Psoas muscle (tissue), 8 donors: ENCODE data around the gene STRN. TPM values are rescaled to one million over a fixed set of nuclear protein-coding genes. Genes with fewer than 3 reads are reported as not detected.
A peak's percentile ranks its signal among the peaks of the same experiment; 100 is the strongest.
"Not testable (repeated sequence)": the region's sequence is repeated elsewhere in the genome, so short reads cannot be mapped to it uniquely, and the experiment has no call there.

Experiments
- ATAC-seq, 4 donors: fragments of 200-7000 bp; cut with Tn5 transposase; one replicate each; pipeline ENCODE4 v1.9.1; 2020; ENCODE audit warnings: moderate library complexity in 3 of 4, mild to moderate bottlenecking in 2 of 4
- DNase-seq, 2 donors: peaks; one replicate each; pipeline ENCODE4 v3.0.0-alpha.2; 2020
- H3K27ac ChIP-seq: fragments of 200-600 bp; one replicate; pipeline ENCODE4 v1.8.0; 2022
- H3K27me3 ChIP-seq, 3 donors: fragments of 200-600 bp in 1 of 3; one replicate each; pipeline versions ENCODE4 v1.6.1 to v1.8.0; 2013 to 2022; ENCODE audit warnings: low read length in 2 of 3, mild to moderate bottlenecking in 2 of 3, moderate library complexity in 1 of 3; ENCODE audit not compliant: insufficient read depth in 3 of 3
- H3K36me3 ChIP-seq, 2 donors: fragments of 200-600 bp in 1 of 2; one replicate each; pipeline versions ENCODE4 v1.6.1 to v1.8.0; 2013 to 2022; ENCODE audit warnings: low read depth in 1 of 2, mild to moderate bottlenecking in 1 of 2, moderate library complexity in 1 of 2; ENCODE audit not compliant: insufficient read depth in 1 of 2
- H3K4me1 ChIP-seq: fragments of 200-600 bp; one replicate; pipeline ENCODE4 v1.8.0; 2022
- H3K4me3 ChIP-seq: fragments of 200-600 bp; one replicate; pipeline ENCODE4 v1.8.0; 2022; ENCODE audit warnings: mild to moderate bottlenecking
- H3K9me3 ChIP-seq: fragments of 200-600 bp; one replicate; pipeline ENCODE4 v1.8.0; 2022
- WGBS, 3 donors: extraction: QIAGEN DNeasy Blood & Tissue Kit; methylation state at CpG; one replicate each; pipeline versions ENCODE4 v1.1.6 to v1.1.7; 2013; 5-methylcytosine and 5-hydroxymethylcytosine counted together
- intact Hi-C, 2 donors: fragments of 100-400 bp; cut with DNase I; formaldehyde crosslinking; loops; one replicate each; pipeline versions ENCODE4 v1.11.0 to v1.14.2; 2022
- polyA plus RNA-seq, 3 donors: library from polyadenylated mRNA; stranded (reverse); fragments of 200-250 nt; gene quantifications; one replicate each; pipeline ENCODE4 v1.2.3, GENCODE V29; 2013
- total RNA-seq, 4 donors: library from RNA; stranded (reverse); fragmentation: NEBNext Ultra II Directional in 2 of 4; extraction: Animal tissue kit (Norgen Biotek cat#: 25700) in 2 of 4; gene quantifications; one replicate each; pipeline versions ENCODE4 v1.2.1 to v1.2.4, GENCODE V29; 2021 to 2023
- TF ChIP-seq, protein P1 (sequence below): fragments of 200-600 bp; IDR thresholded peaks from one replicate; pipeline ENCODE4 v1.8.0; 2022; ENCODE audit warnings: antibody characterized with exemption
- donor health status: healthy with polysubstance abuse.
- donor health status: DM: no; HTN: no; CAD: no; lungs with moderate emphysema.
- donor health status: Bipolar disorder and iron deficiency.
- donor health status: healthy.
- donor health status: DM: yes; HTN: yes; CAD: no.
- donor health status: DM: no; HTN: no; CAD: no.
- donor health status: DM: no; HTN: no; CAD: no.
- donor health status: DM: yes; HTN: yes; CAD: no.

STRN gene
- total and polyA plus RNA-seq, 7 donors, result 12.7 to 48.5 (median 29.1) TPM

DNA sequence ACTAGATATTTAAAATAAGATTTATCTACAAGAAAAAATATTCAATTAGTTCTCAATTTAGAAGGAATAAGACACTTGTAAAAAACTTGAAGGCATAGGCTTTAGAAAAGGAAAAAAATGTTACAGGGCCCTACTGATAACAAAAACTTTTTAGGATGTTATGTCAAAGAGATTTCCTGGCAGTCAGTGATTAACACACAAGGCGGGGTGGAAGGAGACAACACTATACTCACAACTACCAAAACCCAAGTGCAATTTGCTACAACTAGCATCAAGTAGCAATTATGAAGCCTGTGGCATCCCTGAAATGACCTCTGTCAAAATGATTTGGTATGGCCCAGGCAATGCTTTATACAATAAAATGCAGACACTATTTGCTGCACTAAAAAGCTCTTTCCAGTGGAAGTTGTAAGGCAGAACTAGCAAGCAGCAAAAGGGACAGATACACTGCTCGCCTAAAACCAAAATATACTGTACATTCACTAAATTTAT is 15.3 kb downstream of the STRN start:
- peak in 3 of 4 donors; percentile 25 to 39 (median 27) for ATAC-seq
- H3K4me1 ChIP-seq, result peaks cover 31% of the 10 kb centered on the region

DNA sequence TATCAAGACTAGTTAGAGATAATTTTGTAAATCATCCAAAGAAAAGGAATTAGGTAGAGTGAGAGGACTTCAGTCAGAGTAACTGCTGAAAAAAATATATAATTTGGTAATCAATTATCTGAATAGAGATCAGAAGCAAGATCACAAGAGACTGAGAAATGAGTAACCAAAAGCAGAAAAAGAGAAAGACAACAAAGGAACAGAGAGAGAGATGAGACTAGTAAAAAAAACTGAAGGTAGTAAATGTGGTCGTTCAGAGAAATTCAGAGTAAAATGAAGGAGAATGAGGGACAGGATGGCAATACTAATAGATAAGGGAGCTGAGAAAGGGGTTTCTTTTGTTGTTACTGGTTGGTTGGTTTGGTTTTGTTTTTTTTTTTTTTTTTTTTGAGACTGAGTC is 16.5 kb downstream of the STRN start:
- no peaks in the 10 kb centered on the region for H3K9me3 ChIP-seq
- no peak overlapping the region for H3K27ac ChIP-seq
- no peaks in the 10 kb centered on the region for H3K27me3 ChIP-seq
- no peaks in the 10 kb centered on the region for H3K36me3 ChIP-seq
- TF ChIP-seq, protein P1, sequence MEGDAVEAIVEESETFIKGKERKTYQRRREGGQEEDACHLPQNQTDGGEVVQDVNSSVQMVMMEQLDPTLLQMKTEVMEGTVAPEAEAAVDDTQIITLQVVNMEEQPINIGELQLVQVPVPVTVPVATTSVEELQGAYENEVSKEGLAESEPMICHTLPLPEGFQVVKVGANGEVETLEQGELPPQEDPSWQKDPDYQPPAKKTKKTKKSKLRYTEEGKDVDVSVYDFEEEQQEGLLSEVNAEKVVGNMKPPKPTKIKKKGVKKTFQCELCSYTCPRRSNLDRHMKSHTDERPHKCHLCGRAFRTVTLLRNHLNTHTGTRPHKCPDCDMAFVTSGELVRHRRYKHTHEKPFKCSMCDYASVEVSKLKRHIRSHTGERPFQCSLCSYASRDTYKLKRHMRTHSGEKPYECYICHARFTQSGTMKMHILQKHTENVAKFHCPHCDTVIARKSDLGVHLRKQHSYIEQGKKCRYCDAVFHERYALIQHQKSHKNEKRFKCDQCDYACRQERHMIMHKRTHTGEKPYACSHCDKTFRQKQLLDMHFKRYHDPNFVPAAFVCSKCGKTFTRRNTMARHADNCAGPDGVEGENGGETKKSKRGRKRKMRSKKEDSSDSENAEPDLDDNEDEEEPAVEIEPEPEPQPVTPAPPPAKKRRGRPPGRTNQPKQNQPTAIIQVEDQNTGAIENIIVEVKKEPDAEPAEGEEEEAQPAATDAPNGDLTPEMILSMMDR, result no peak
- no peak for DNase-seq
- no peak for ATAC-seq
- peaks cover 31% of the 10 kb centered on the region for H3K4me1 ChIP-seq
- H3K4me3 ChIP-seq, result no peak overlapping the region
- intact Hi-C loops, result no loop called here
- 66 to 89% (median 78%) methylated on average over 1 of the region's 1 CpG for whole genome bisulfite sequencing, 3 donors

More for the DNA sequence above, 15.3 kb downstream of the STRN start:
- Histone ChIP-seq H3K27ac (peak overlapping the region; percentile 81), H3K4me3 (no peak overlapping the region), H3K9me3 (no peaks in the 10 kb centered on the region), H3K36me3 (no peaks in the 10 kb centered on the region), H3K27me3 (no peaks in the 10 kb centered on the region)
- 72 to 91% (median 87%) methylated on average over 2 of the region's 2 CpGs for WGBS, 3 donors
- TF ChIP-seq, protein P1, result no peak
- DNase-seq, result no peak
- intact Hi-C loops, result no loop called here

DNA sequence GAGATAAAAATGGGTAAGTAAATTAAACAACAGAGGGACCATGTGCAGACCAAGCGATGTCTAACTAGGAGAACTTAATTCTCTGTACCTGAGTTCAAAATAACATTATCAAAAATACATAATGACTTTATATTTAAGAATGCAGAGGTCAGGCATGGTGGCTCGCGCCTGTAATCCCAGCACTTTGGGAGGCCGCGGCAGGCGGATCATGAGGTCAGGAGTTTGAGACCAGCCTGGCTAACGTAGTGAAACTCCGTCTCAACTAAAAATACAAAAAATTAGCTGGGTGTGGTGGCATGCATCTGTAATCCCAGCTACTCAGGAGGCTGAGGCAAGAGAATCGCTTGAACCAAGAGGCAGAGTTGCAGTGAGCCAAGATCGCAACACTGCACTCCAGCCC is 21.1 kb downstream of the STRN start:
- H3K9me3 ChIP-seq, DNase-seq, H3K27ac ChIP-seq, H3K36me3 ChIP-seq, H3K4me3 ChIP-seq, ATAC-seq, H3K27me3 ChIP-seq, H3K4me1 ChIP-seq, intact Hi-C loops: not testable (repeated sequence)
- WGBS, 3 donors, result 94 to 99% (median 95%) methylated on average over 10 of the region's 10 CpGs

DNA sequence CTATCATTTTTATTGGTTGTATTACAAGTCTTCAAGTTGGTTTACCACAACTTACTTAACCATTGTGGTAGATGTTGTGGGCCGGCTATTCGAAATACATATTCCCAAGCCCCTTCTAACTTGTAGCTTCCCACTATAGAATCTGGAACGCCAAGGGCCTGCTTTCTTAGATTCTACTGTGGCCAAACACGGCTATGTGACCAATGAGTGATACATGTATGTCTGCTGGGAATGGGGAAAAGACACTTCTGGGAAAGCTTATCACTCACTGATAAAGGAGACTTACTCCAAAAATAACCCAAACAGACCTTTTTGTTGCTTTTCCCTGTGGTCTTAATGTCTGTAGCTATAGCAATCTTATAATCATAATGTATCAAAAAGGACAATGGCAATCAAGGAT is 24.5 kb downstream of the STRN start:
- intact Hi-C loops, result no loop called here
- Histone ChIP-seq H3K4me3 (no peak overlapping the region), H3K9me3 (no peaks in the 10 kb centered on the region), H3K36me3 (no peaks in the 10 kb centered on the region), H3K27ac (no peak overlapping the region), H3K27me3 (no peaks in the 10 kb centered on the region), H3K4me1 (no peaks in the 10 kb centered on the region)
- DNase-seq (no peak), ATAC-seq (no peak)
- 94 to 96% (median 95%) methylated on average over 4 of the region's 4 CpGs for WGBS, 3 donors
- TF ChIP-seq, protein P1, result no peak

DNA sequence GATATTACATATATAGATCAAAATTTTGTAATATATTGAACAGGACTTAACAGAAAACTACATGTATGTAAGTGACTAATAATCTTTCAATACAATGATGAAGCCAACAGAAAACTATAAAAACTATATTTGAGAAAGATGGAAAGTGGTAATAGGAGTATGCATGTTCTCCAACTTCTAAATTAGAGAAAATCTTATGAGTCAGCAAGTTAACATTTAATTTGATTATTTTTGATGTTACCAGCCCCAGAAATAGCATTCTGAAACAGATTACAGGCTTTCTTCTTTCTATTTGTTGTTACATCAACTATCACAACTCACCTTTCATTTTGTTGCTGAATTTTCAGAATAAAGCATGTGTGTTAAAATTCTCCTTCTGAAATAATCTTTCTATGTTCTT is 29.8 kb downstream of the STRN start:
- H3K4me3 ChIP-seq, ATAC-seq, intact Hi-C loops, H3K9me3 ChIP-seq, DNase-seq, H3K27ac ChIP-seq, H3K36me3 ChIP-seq, H3K4me1 ChIP-seq, H3K27me3 ChIP-seq: not testable (repeated sequence)

DNA sequence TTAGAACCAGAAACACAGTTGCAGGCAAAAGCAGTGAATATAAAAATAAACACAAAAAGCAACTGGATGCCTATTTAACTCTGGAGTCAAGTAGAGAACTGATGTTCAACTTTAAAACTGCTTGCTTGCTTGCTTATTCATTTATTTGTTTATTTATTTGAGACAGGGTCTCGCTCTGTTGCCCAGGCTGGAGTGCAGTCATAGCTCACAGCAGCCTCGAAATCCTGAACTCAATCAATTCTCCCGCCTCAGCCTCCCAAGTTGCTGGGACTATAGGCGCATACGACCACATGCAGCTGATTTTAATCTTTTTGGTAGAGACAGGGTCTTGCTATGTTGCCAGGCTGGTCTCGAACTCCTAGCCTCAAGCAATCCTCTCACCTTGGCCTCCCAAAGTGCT is 34.6 kb downstream of the STRN start:
- H3K27me3 ChIP-seq, intact Hi-C loops, ATAC-seq, H3K36me3 ChIP-seq, DNase-seq, H3K9me3 ChIP-seq, H3K4me3 ChIP-seq: not testable (repeated sequence)
- Histone ChIP-seq H3K4me1 (peaks cover 13% of the 10 kb centered on the region), H3K27ac (peak overlapping the region; percentile 71)
- WGBS, 3 donors, result 97 to 98% (median 98%) methylated on average over 6 of the region's 6 CpGs

DNA sequence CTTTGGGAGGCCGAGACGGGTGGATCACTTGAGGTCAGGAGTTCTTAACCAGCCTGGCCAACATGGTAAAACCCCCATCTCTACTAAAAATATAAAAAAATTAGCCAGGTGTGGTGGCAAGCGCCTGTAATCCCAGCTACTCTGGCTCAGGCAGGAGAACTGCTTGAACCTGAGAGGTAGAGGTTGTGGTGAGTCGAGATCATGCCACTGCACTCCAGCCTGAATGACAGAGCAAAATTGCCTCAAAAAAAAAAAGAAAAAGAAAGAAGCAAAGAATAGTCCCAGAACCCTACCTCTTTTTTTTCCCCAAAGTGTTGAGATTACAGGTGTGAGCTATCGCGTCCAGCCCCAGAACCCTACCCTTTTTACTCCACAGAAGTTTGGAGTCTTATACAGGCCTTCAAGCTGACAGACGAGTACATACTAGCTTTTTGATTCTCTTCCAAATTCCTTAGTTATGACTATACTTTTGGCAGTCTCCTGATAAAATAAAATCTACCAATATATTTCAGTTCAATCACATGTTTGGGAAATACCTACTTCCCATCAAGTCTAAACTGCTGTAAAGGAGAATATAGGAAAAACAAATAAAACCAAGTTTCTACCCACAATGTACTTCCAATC is 35.4 kb downstream of the STRN start:
- intact Hi-C loops, DNase-seq, H3K9me3 ChIP-seq, H3K27me3 ChIP-seq, H3K36me3 ChIP-seq, ATAC-seq: not testable (repeated sequence)
- Histone ChIP-seq H3K4me1 (peaks cover 13% of the 10 kb centered on the region), H3K4me3 (peak overlapping the region; percentile 25), H3K27ac (peak overlapping the region; percentile 71)
- 35 to 75% (median 36%) methylated on average over 7 of the region's 7 CpGs for WGBS, 3 donors

DNA sequence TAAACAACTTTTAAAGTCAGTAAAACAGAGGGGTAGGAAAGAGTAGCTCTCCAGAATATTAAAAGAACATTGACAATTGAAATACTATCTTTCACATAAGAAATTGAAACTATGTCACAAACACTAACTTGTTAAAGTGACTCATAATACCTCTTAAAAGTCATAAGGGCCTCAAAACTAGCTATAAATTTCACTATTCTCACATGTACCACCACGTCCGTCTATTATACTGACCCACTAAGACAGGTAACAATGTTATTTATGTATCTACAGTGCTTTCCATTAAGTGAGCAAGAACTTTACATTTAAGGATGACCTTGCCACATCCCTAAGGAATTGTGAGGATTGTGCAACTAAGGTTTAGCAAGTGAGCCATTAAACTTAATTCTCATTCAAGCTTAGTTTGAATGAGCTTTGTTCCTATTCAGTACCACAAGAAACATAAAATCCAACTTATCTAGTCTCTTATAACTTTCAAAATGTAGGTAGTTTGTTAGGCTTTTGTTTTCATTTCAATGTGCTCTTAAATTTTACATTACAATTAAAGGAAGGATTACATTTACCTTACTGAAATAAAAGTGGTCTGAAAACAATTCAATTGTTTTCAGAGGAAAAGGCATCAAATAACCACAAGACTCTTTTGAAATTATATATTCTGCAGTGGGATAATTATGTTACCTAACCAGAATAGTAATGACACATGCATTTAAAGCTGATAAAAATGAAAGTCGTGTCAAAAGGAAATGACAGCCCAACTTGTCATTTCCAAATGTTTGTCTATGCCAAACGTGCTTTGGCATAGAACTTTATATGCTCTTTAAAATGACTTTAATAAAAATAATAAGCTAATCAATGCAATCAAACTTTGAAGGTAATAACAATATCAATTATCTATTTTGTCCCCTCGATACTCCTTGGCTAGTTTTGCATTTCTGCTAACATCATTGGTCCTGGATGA is 39.9 kb downstream of the STRN start:
- H3K4me3 ChIP-seq, H3K9me3 ChIP-seq, H3K27me3 ChIP-seq, H3K36me3 ChIP-seq, DNase-seq, intact Hi-C loops, ATAC-seq: not testable (repeated sequence)
- WGBS, 3 donors, result 56 to 65% (median 58%) methylated on average over 5 of the region's 5 CpGs
- Histone ChIP-seq H3K4me1 (peaks cover 13% of the 10 kb centered on the region), H3K27ac (peak overlapping the region; percentile 10)
